Measurements from ENCODE around the gene AHSG.

Gene AHSG

DNA sequence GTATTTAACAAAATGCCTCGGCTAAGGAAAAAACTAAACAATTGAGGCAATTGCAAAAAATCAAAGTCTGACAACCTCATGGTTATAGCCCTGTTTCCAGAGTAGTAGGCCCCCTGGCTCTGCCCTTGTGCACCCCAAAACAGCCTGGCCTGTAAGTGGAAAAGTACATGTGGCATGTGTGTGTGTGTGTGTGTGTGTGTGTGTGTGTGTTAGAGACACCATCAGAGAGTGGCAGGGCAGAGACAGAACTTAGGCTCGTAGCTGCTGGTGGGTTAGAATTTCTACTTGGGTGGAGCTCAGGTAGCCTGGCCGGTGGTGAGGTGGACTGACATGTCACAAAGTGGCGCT lies 14.1 kb upstream of the AHSG start:
- ChIA-PET CTCF (no interaction called here), POLR2A (no interaction called here)
- H3K36me3 ChIP-seq (ENCODE audit: control insufficient read depth in 2 of 2, insufficient read depth in 1 of 2, low read length in 2 of 2): no peaks in the 10 kb centered on the region
- TF ChIP-seq BCL11B (tag by site-specific recombination; IDR thresholded peaks at IDR 0.05; ENCODE audit: low read depth) (no peak), ZNF274 (IDR thresholded peaks at IDR 0.05; ENCODE audit: low read length) (no peak), ZNF274 (tag by site-specific recombination; IDR thresholded peaks at IDR 0.05; ENCODE audit: borderline replicate concordance) (no peak), ZNF2 (tag by site-specific recombination; IDR thresholded peaks at IDR 0.05) (no peak), HOXA7 (CRISPR knock-in tag; IDR thresholded peaks at IDR 0.05; ENCODE audit: borderline replicate concordance) (no peak), ZNF747 (tag by site-specific recombination; IDR thresholded peaks at IDR 0.05) (no peak), KLF1 (tag by site-specific recombination; IDR thresholded peaks at IDR 0.05) (no peak), ZNF211 (tag by site-specific recombination; IDR thresholded peaks at IDR 0.05; ENCODE audit: low read depth) (no peak), ZNF624 (tag by site-specific recombination; IDR thresholded peaks at IDR 0.05) (no peak), ZNF549 (tag by site-specific recombination; IDR thresholded peaks at IDR 0.05) (no peak), ZNF354C (tag by site-specific recombination; IDR thresholded peaks at IDR 0.05; ENCODE audit: borderline replicate concordance, low read depth) (no peak), ZSCAN30 (tag by site-specific recombination; IDR thresholded peaks at IDR 0.05) (no peak), ZNF571 (tag by site-specific recombination; IDR thresholded peaks at IDR 0.05) (no peak), OSR2 (tag by site-specific recombination; IDR thresholded peaks at IDR 0.05) (no peak), GFI1B (tag by site-specific recombination; IDR thresholded peaks at IDR 0.05) (no peak), ZNF707 (tag by site-specific recombination; IDR thresholded peaks at IDR 0.05) (no peak)
- TF ChIP-seq, protein P1, sequence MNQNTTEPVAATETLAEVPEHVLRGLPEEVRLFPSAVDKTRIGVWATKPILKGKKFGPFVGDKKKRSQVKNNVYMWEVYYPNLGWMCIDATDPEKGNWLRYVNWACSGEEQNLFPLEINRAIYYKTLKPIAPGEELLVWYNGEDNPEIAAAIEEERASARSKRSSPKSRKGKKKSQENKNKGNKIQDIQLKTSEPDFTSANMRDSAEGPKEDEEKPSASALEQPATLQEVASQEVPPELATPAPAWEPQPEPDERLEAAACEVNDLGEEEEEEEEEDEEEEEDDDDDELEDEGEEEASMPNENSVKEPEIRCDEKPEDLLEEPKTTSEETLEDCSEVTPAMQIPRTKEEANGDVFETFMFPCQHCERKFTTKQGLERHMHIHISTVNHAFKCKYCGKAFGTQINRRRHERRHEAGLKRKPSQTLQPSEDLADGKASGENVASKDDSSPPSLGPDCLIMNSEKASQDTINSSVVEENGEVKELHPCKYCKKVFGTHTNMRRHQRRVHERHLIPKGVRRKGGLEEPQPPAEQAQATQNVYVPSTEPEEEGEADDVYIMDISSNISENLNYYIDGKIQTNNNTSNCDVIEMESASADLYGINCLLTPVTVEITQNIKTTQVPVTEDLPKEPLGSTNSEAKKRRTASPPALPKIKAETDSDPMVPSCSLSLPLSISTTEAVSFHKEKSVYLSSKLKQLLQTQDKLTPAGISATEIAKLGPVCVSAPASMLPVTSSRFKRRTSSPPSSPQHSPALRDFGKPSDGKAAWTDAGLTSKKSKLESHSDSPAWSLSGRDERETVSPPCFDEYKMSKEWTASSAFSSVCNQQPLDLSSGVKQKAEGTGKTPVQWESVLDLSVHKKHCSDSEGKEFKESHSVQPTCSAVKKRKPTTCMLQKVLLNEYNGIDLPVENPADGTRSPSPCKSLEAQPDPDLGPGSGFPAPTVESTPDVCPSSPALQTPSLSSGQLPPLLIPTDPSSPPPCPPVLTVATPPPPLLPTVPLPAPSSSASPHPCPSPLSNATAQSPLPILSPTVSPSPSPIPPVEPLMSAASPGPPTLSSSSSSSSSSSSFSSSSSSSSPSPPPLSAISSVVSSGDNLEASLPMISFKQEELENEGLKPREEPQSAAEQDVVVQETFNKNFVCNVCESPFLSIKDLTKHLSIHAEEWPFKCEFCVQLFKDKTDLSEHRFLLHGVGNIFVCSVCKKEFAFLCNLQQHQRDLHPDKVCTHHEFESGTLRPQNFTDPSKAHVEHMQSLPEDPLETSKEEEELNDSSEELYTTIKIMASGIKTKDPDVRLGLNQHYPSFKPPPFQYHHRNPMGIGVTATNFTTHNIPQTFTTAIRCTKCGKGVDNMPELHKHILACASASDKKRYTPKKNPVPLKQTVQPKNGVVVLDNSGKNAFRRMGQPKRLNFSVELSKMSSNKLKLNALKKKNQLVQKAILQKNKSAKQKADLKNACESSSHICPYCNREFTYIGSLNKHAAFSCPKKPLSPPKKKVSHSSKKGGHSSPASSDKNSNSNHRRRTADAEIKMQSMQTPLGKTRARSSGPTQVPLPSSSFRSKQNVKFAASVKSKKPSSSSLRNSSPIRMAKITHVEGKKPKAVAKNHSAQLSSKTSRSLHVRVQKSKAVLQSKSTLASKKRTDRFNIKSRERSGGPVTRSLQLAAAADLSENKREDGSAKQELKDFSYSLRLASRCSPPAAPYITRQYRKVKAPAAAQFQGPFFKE (tag by site-specific recombination; IDR thresholded peaks at IDR 0.05; ENCODE audit: borderline replicate concordance): no peak
- TF ChIP-seq, protein P2, sequence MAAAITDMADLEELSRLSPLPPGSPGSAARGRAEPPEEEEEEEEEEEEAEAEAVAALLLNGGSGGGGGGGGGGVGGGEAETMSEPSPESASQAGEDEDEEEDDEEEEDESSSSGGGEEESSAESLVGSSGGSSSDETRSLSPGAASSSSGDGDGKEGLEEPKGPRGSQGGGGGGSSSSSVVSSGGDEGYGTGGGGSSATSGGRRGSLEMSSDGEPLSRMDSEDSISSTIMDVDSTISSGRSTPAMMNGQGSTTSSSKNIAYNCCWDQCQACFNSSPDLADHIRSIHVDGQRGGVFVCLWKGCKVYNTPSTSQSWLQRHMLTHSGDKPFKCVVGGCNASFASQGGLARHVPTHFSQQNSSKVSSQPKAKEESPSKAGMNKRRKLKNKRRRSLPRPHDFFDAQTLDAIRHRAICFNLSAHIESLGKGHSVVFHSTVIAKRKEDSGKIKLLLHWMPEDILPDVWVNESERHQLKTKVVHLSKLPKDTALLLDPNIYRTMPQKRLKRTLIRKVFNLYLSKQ (tag by site-specific recombination; IDR thresholded peaks at IDR 0.05; ENCODE audit: borderline replicate concordance): no peak
- TF ChIP-seq, protein P3, sequence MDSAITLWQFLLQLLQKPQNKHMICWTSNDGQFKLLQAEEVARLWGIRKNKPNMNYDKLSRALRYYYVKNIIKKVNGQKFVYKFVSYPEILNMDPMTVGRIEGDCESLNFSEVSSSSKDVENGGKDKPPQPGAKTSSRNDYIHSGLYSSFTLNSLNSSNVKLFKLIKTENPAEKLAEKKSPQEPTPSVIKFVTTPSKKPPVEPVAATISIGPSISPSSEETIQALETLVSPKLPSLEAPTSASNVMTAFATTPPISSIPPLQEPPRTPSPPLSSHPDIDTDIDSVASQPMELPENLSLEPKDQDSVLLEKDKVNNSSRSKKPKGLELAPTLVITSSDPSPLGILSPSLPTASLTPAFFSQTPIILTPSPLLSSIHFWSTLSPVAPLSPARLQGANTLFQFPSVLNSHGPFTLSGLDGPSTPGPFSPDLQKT (IDR thresholded peaks at IDR 0.05; ENCODE audit: borderline replicate concordance, low read depth, low read length): no peak
- no peaks in the 10 kb centered on the region for H3K4me1 ChIP-seq (ENCODE audit: control insufficient read depth, insufficient read depth, low read length)
- H3K9me3 ChIP-seq (ENCODE audit: control insufficient read depth, insufficient read depth, low read depth, low read length): no peaks in the 10 kb centered on the region
- no peak overlapping the region for H3K4me3 ChIP-seq (ENCODE audit: low read depth, low read length)
- no peak overlapping the region for H3K27ac ChIP-seq (ENCODE audit: extremely low read depth, low read depth, low read length)
